ENCODE measurements around the gene CHST3.

GRCh38 chr10:71931295-71931694 is 32.9 kb upstream of the CHST3 start:
- TF ChIP-seq MXI1 (IDR thresholded peaks at IDR 0.05; ENCODE audit: low read depth, low read length) = no peak
- no peak for TF ChIP-seq GATAD2B (conservative IDR thresholded peaks at IDR 0.05; ENCODE audit: low read depth)
- no peak for TF ChIP-seq ZBED1 (IDR thresholded peaks at IDR 0.05; ENCODE audit: borderline replicate concordance)
- TF ChIP-seq SIN3A (IDR thresholded peaks at IDR 0.05; ENCODE audit: low read depth, low read length) = no peak
- TF ChIP-seq, protein P1, sequence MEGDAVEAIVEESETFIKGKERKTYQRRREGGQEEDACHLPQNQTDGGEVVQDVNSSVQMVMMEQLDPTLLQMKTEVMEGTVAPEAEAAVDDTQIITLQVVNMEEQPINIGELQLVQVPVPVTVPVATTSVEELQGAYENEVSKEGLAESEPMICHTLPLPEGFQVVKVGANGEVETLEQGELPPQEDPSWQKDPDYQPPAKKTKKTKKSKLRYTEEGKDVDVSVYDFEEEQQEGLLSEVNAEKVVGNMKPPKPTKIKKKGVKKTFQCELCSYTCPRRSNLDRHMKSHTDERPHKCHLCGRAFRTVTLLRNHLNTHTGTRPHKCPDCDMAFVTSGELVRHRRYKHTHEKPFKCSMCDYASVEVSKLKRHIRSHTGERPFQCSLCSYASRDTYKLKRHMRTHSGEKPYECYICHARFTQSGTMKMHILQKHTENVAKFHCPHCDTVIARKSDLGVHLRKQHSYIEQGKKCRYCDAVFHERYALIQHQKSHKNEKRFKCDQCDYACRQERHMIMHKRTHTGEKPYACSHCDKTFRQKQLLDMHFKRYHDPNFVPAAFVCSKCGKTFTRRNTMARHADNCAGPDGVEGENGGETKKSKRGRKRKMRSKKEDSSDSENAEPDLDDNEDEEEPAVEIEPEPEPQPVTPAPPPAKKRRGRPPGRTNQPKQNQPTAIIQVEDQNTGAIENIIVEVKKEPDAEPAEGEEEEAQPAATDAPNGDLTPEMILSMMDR (IDR thresholded peaks at IDR 0.05 in 2 of 3, conservative IDR thresholded peaks at IDR 0.05 in 1 of 3; ENCODE audit: control insufficient read depth in 2 of 3, extremely low read depth in 1 of 3, insufficient read depth in 1 of 3, low read depth in 3 of 3, low read length in 3 of 3) = no peak

Data from GM12878 (cell line).